Measurements from ENCODE around the gene MTHFD1.
A peak's percentile ranks its signal among the peaks of the same experiment; 100 is the strongest.

Gene MTHFD1

GRCh38 chr14:64459405-64460136 lies 71.4 kb downstream of the MTHFD1 start:
- in situ Hi-C loops (cut with MboI; ENCODE audit: low sequenced_read_pairs, unreplicated experiment), result no loop called here
- TF ChIP-seq CTCF (IDR thresholded peaks at IDR 0.05; ENCODE audit: borderline replicate concordance, control extremely low read depth, extremely low read depth, insufficient read depth, missing control alignments), result no peak
- no peak for DNase-seq (ENCODE audit: low spot score)

- no peak for DNase-seq (ENCODE audit: low spot score)
- no peak for TF ChIP-seq CTCF (IDR thresholded peaks at IDR 0.05; ENCODE audit: borderline replicate concordance, control extremely low read depth, extremely low read depth, insufficient read depth, missing control alignments)
- in situ Hi-C loops (cut with MboI; ENCODE audit: low sequenced_read_pairs, unreplicated experiment), result no loop called here
Measured at GRCh38 chr14:64461221-64461620, 73.1 kb downstream of the MTHFD1 start.

GRCh38 chr14:64463195-64463594 lies 75.0 kb downstream of the MTHFD1 start:
- in situ Hi-C loops (cut with MboI; ENCODE audit: low sequenced_read_pairs, unreplicated experiment), result no loop called here
- no peak for TF ChIP-seq CTCF (IDR thresholded peaks at IDR 0.05; ENCODE audit: borderline replicate concordance, control extremely low read depth, extremely low read depth, insufficient read depth, missing control alignments)
- peak; percentile 48 for DNase-seq (ENCODE audit: low spot score)

- in situ Hi-C loops (cut with MboI; ENCODE audit: low sequenced_read_pairs, unreplicated experiment), result no loop called here
- DNase-seq (ENCODE audit: low spot score), result no peak
- TF ChIP-seq CTCF (IDR thresholded peaks at IDR 0.05; ENCODE audit: borderline replicate concordance, control extremely low read depth, extremely low read depth, insufficient read depth, missing control alignments), result no peak
Measured at GRCh38 chr14:64463873-64464272, 75.7 kb downstream of the MTHFD1 start.

GRCh38 chr14:64464651-64465050 lies 76.5 kb downstream of the MTHFD1 start:
- in situ Hi-C loops (cut with MboI; ENCODE audit: low sequenced_read_pairs, unreplicated experiment), result no loop called here
- no peak for TF ChIP-seq CTCF (IDR thresholded peaks at IDR 0.05; ENCODE audit: borderline replicate concordance, control extremely low read depth, extremely low read depth, insufficient read depth, missing control alignments)
- no peak for DNase-seq (ENCODE audit: low spot score)

GRCh38 chr14:64465191-64465822 lies 77.2 kb downstream of the MTHFD1 start, which contains the start of gene AKAP5:
AKAP5 (plus strand) TSS chr14:64465499; CDS start chr14:64468395, 2,896 bp downstream.
- peak; percentile 81 for DNase-seq (ENCODE audit: low spot score)
- in situ Hi-C loops (cut with MboI; ENCODE audit: low sequenced_read_pairs, unreplicated experiment), result no loop called here
- peak; percentile 13 for TF ChIP-seq CTCF (IDR thresholded peaks at IDR 0.05; ENCODE audit: borderline replicate concordance, control extremely low read depth, extremely low read depth, insufficient read depth, missing control alignments)
